GM23248 (cell line): Measurements from ENCODE around the gene MICU1.

ENCODE experiments used
- EZH2 ChIP-seq: fragments of 200-600 bp; sonication (generic); IDR thresholded peaks from 2 replicates; pipeline ENCODE4 v1.6.1; 2018; ENCODE audit warnings: antibody characterized with exemption, mild to moderate bottlenecking; ENCODE audit not compliant: insufficient read depth, poor library complexity, severe bottlenecking
- EZH2phosphoT487 ChIP-seq: fragments of 200-600 bp; sonication (generic); IDR thresholded peaks from 2 replicates; pipeline ENCODE4 v1.6.1; 2018; ENCODE audit warnings: antibody characterized with exemption, moderate library complexity, mild to moderate bottlenecking, low read depth; ENCODE audit not compliant: insufficient read depth

DNA sequence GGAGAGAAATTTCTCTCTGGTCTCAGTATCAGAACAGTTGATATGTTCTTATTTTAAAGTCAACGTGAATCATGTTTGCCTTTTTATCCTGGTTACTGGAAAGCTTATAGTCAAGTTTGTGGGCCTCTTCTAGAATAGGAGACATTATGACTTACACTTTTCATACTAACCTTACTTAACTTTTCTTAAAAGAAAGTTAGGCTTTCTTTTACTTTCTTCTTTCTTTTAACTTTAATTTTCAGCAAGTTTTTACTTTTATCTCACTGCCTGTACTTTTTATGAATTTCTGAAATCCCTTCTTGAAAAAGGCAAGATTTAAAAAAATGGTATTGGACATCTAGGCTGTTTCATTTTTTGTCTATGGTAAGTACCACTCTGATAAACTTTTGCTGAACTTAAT is 195.9 kb downstream of the MICU1 start:
- TF ChIP-seq EZH2: no peak
- TF ChIP-seq EZH2phosphoT487: no peak
